Kasumi-1 (cell line): ENCODE measurements around the gene SCUBE2.
"Not testable (repeated sequence)": the region's sequence is repeated elsewhere in the genome, so short reads cannot be mapped to it uniquely, and the experiment has no call there.

Experiments
- DNase-seq, 2 experiments: peaks; one replicate each; lab custom pipeline; 2025; lab: John Stamatoyannopoulos, UW

The SCUBE2 gene

GRCh38 chr11:9104580-9104979, 13.2 kb upstream of the SCUBE2 start:
- DNase-seq = no peak

GRCh38 chr11:9103542-9104276, 12.3 kb upstream of the SCUBE2 start:
- no peak for DNase-seq

- DNase-seq = no peak
These were observed 8.2 kb upstream of the SCUBE2 start for GRCh38 chr11:9099617-9100016.

GRCh38 chr11:9098455-9098854, 7.1 kb upstream of the SCUBE2 start:
- DNase-seq = not testable (repeated sequence)

GRCh38 chr11:9097186-9097943, 6.0 kb upstream of the SCUBE2 start:
- DNase-seq = not testable (repeated sequence)

GRCh38 chr11:9096427-9096826, 5.0 kb upstream of the SCUBE2 start:
- no peak for DNase-seq

- DNase-seq = no peak
These were observed 4.0 kb upstream of the SCUBE2 start for GRCh38 chr11:9095421-9095820.

GRCh38 chr11:9094420-9094819, 3.0 kb upstream of the SCUBE2 start:
- DNase-seq = no peak

- peak; percentile 35 to 44 for DNase-seq
These were observed 1.7 kb upstream of the SCUBE2 start for GRCh38 chr11:9092853-9093778.

- no peak for DNase-seq
These were observed 673 bp upstream of the SCUBE2 start for GRCh38 chr11:9092072-9092471.

GRCh38 chr11:9090488-9091043, 833 bp downstream of the SCUBE2 start:
- no peak for DNase-seq

GRCh38 chr11:9089636-9090035, 1.8 kb downstream of the SCUBE2 start:
- DNase-seq = no peak

- no peak for DNase-seq
These were observed 2.3 kb downstream of the SCUBE2 start for GRCh38 chr11:9089061-9089460.

GRCh38 chr11:9082575-9082974, 8.8 kb downstream of the SCUBE2 start:
- no peak for DNase-seq

- no peak for DNase-seq
These were observed 10.2 kb downstream of the SCUBE2 start for GRCh38 chr11:9081153-9081552.

GRCh38 chr11:9078113-9079086, 13.0 kb downstream of the SCUBE2 start:
- peak in 1 of 2 experiments; percentile 7 for DNase-seq

GRCh38 chr11:9077164-9077563, 14.2 kb downstream of the SCUBE2 start:
- DNase-seq = no peak

- no peak for DNase-seq
These were observed 14.7 kb downstream of the SCUBE2 start for GRCh38 chr11:9076661-9077060.

GRCh38 chr11:9076046-9076445, 15.4 kb downstream of the SCUBE2 start:
- no peak for DNase-seq

GRCh38 chr11:9075556-9075955, 15.8 kb downstream of the SCUBE2 start:
- no peak for DNase-seq
